Erythroblast (primary cell): ENCODE data around the gene MYL6.

ENCODE experiments used
- GATA1 ChIP-seq: IDR thresholded peaks from 2 replicates; pipeline ENCODE4 v1.6.1; 2011; ENCODE audit warnings: low read depth, mild to moderate bottlenecking, control low read depth, low read length, moderate library complexity
- POLR2A ChIP-seq: IDR thresholded peaks from 2 replicates; pipeline ENCODE4 v1.6.1; 2011; ENCODE audit warnings: mild to moderate bottlenecking, low read length

GRCh38 chr12:56186957-56187356 is 28.8 kb downstream of the MYL6 start:
- TF ChIP-seq POLR2A (no peak), GATA1 (no peak)
